T47D (cell line): ENCODE results near the gene SSNA1.

ENCODE experiments used
- DNase-seq, 2 experiments: peaks; one replicate each; pipeline versions ENCODE4 v3.0.0 to v3.0.0-alpha.2; 2011 to 2012; ENCODE audit warnings: low read depth in 1 of 2, low spot score in 1 of 2
- JUND ChIP-seq: IDR thresholded peaks from 2 replicates; pipeline ENCODE4 v1.6.1; 2012; ENCODE audit warnings: low read depth
- in situ Hi-C: cut with HindIII; loops from 2 replicates; pipeline ENCODE4 v1.10.0; 2016; ENCODE audit warnings: low sequenced_read_pairs, low pct_unique_long_range_greater_than_20kb

SSNA1 gene

GRCh38 chr9:137227853-137228505 is 39.5 kb downstream of the SSNA1 start:
- in situ Hi-C loops, result no loop called here
- no peak for TF ChIP-seq JUND
- no peak for DNase-seq

- TF ChIP-seq JUND, result no peak
- in situ Hi-C loops, result no loop called here
- no peak for DNase-seq
These were observed 40.1 kb downstream of the SSNA1 start for GRCh38 chr9:137228506-137228967.

- TF ChIP-seq JUND, result no peak
- in situ Hi-C loops, result no loop called here
- DNase-seq, result no peak
These were observed 40.8 kb downstream of the SSNA1 start for GRCh38 chr9:137228968-137229896.

DNA sequence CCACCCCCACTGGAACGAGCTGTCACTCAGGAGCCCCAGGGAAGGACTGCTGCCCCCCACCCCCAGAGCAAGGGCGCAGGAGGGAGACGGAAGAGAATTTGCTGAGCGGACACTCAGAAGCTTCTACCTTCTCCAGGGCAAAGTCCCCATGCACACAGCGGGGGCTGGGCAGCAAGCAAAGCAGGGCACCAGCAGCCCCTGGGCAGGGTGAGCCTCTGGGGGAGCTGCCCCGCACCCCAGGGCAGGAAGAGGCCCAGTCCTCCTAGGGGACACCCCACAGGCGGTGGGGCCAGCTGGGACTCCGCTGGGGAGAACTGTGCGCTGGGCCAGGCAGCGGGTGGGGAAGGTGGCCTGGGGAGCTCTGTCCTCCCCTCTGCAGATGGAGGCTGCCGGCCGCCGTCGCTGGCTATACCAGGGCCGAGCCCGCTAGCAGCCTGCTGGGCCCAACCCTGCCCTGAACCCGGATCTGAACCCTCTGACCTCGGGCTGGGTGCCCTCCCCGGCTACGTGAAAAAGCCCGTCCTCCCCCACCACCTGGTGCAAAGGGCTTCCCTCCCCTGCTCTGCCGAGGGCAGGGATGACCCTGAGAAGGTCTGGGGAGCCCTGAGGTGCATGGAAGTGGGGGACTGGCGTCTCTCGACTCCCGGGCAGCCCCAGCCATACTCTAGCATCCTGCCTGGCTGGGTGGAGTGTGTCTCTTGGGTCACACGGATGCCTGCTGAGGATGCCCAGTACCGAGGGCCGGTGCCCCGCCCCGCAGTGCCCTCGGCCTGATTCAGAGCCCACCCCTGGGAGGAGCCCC is 41.6 kb downstream of the SSNA1 start:
- TF ChIP-seq JUND, result no peak
- no peak for DNase-seq
- in situ Hi-C loops, result no loop called here

GRCh38 chr9:137230705-137231371 is 42.4 kb downstream of the SSNA1 start, which contains the start of gene SLC34A3:
TSS of gene SLC34A3 (plus strand) at chr9:137230901. CDS start at chr9:137231703, 802 bp downstream.
- in situ Hi-C loops, result no loop called here
- TF ChIP-seq JUND, result no peak
- DNase-seq, result no peak

DNA sequence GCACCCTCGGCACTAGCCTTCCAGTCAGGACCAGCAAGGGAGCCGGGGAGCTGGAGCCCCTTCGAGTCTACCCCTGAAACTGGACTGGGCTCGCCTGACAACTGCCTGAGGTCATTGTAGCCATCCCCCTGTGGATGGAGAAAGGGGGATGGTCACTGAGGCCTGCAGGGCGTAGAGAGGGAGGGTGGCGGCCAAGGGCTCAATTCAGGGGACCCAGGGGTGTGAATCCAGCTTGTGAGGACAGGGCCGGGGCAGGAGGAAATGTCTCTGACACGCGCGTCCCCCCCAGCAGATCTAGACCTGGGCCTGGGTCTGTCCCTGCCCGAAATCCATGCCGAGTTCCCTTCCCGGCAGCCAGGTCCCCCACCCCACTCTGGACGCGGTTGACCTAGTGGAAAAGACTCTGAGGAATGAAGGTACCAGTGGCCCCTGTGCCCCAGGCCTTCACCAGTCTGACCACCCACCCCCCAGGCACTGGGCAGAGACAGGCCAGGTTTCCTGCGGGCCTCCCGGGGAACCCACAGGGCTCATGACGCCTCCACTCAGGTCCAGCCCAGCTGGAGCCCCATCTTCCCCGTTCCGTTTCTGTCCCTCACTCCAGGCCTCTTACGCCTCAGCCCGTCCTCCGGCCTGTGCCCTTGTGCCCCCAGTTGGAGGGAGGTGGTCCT is 43.0 kb downstream of the SSNA1 start:
- in situ Hi-C loops, result no loop called here
- no peak for DNase-seq
- TF ChIP-seq JUND, result no peak

- no peak for TF ChIP-seq JUND
- no peak for DNase-seq
- in situ Hi-C loops, result no loop called here
These were observed 43.6 kb downstream of the SSNA1 start for GRCh38 chr9:137232101-137232500.

DNA sequence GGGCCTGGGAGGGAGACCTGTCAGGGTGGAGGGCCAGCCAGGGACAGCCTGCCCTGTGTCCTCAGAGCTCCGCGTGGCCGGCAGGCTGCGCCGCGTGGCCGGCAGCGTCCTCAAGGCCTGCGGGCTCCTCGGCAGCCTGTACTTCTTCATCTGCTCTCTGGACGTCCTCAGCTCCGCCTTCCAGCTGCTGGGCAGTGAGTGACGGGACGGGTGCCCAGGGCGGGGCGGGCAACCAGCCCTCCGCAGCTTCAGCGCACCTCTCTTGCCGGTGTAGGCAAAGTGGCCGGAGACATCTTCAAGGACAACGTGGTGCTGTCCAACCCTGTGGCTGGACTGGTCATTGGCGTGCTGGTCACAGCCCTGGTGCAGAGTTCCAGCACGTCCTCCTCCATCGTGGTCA is 44.0 kb downstream of the SSNA1 start:
- in situ Hi-C loops, result no loop called here
- no peak for TF ChIP-seq JUND
- DNase-seq, result no peak

DNA sequence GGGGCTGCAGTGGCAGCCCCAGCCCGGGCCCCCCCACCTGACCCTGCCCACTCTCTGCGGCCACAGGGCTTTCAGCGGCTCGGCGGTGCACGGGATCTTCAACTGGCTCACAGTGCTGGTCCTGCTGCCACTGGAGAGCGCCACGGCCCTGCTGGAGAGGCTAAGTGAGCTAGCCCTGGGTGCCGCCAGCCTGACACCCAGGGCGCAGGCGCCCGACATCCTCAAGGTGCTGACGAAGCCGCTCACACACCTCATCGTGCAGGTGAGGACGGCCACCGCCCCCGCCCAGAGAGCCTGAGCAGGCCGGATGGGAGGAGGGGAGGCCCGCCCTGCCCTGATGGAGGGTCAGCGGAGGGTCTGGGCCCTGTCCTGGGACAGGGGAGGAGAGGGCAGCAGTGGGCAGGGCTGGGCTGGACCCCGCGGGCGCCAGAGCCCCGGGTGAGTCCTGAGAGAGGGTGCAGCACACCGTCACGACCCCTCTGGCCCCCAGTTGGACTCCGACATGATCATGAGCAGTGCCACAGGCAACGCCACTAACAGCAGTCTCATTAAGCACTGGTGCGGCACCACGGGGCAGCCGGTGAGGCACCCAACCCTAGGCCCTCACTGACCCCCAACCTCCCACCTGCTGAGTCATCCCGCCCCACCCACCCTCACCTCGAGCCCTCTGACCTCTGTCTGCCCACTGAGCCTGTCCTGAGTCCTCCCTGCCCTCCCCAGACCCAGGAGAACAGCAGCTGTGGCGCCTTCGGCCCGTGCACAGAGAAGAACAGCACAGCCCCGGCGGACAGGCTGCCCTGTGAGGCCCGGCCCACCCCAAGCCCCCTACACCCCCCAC is 44.9 kb downstream of the SSNA1 start:
- DNase-seq, result no peak
- TF ChIP-seq JUND, result no peak
- in situ Hi-C loops, result no loop called here

- in situ Hi-C loops, result no loop called here
- no peak for TF ChIP-seq JUND
- no peak for DNase-seq
These were observed 45.7 kb downstream of the SSNA1 start for GRCh38 chr9:137234055-137234697.
